HCT116 (cell line): Measurements from ENCODE around the gene OR2AE1. TPM values are rescaled to one million over a fixed set of nuclear protein-coding genes. Genes with fewer than 3 reads are reported as not detected.

Experiments
- ATAC-seq: fragments of 200-7000 bp; cut with Tn5 transposase; 2 replicates; pipeline ENCODE4 v1.9.1; 2020; ENCODE audit warnings: mild to moderate bottlenecking, moderate library complexity
- BruUV-seq: library from RNA; stranded (reverse); fragments of 400-500 nt; replicated peaks from 2 replicates; lab custom pipeline; 2021; lab: Mats Ljungman, UMichigan
- CTCF ChIA-PET: fragments of 300-600 bp; sonication (Branson Sonifier 250); formaldehyde crosslinking; loops from one replicate; lab custom pipeline; 2021; ENCODE audit warnings: antibody characterized with exemption; lab: Charles Lee
- POLR2A ChIA-PET: fragments of 300-600, 350-600 bp; sonication (Branson Sonifier 250); formaldehyde crosslinking; loops from one replicate; lab custom pipeline; 2021; ENCODE audit warnings: antibody characterized with exemption; lab: Charles Lee
- RAD21 ChIA-PET, 2 experiments: fragments of 300-600 bp; sonication (Branson Sonifier 250); formaldehyde crosslinking; loops; one replicate each; lab custom pipeline; 2023; ENCODE audit warnings: low total read pairs in 2 of 2; ENCODE audit not compliant: uncharacterized antibody in 2 of 2, unreplicated experiment in 2 of 2, low non-redundant PET in 1 of 2; lab: Charles Lee
- DNase-seq: peaks from one replicate; pipeline ENCODE4 v3.0.0-alpha.2; 2010; ENCODE audit warnings: low read depth, low spot score
- H2AFZ ChIP-seq: fragments of 200-600 bp; shearing (Covaris generic), sonication (generic); 2 replicates; pipeline ENCODE4 v1.6.1; 2017; ENCODE audit warnings: low read depth, mixed run types, mixed read lengths, antibody characterized with exemption, low read length; ENCODE audit not compliant: poor library complexity, severe bottlenecking
- H3K27ac ChIP-seq: 2 replicates; pipeline ENCODE4 v1.5.1; 2012; ENCODE audit warnings: low read depth, low read length
- H3K27me3 ChIP-seq: fragments of 200-600 bp; sonication (generic); 2 replicates; pipeline ENCODE4 v1.6.1; 2016; ENCODE audit warnings: mixed run types, low read length, mixed read lengths; ENCODE audit not compliant: insufficient read depth
- H3K36me3 ChIP-seq, 2 experiments: fragments of 200-500 bp in 1 of 2; fragments of 200-600 bp in 1 of 2; sonication (Bioruptor generic) in 1 of 2; sonication (generic) in 1 of 2; 2 replicates each; pipeline versions ENCODE4 v1.5.1 to v1.6.1; 2014 to 2016; ENCODE audit warnings: low read length in 2 of 2, inconsistent platforms in 1 of 2, mixed read lengths in 1 of 2, mixed run types in 1 of 2; ENCODE audit not compliant: insufficient read depth in 2 of 2, control insufficient read depth in 1 of 2
- H3K4me1 ChIP-seq, 2 experiments: fragments of 200-600 bp in 1 of 2; sonication (generic) in 1 of 2; 2 replicates each; pipeline versions ENCODE4 v1.5.1 to v1.6.1; 2012 to 2017; ENCODE audit warnings: low read length in 2 of 2, inconsistent platforms in 1 of 2, mild to moderate bottlenecking in 1 of 2, mixed read lengths in 1 of 2, mixed run types in 1 of 2, moderate library complexity in 1 of 2; ENCODE audit not compliant: insufficient read depth in 2 of 2, control insufficient read depth in 1 of 2
- H3K4me2 ChIP-seq: fragments of 200-600 bp; sonication (generic); 2 replicates; pipeline ENCODE4 v1.6.1; 2017; ENCODE audit warnings: mixed run types, low read length, mixed read lengths
- H3K4me3 ChIP-seq, 2 experiments: fragments of 200-600 bp in 1 of 2; sonication (generic) in 1 of 2; replicated peaks in 1 of 2; 2 replicates each; pipeline ENCODE4 v1.5.1; 2011 to 2016; ENCODE audit warnings: low read length in 2 of 2, control low read depth in 1 of 2, low read depth in 1 of 2, mild to moderate bottlenecking in 1 of 2, mixed read lengths in 1 of 2, mixed run types in 1 of 2
- H3K79me2 ChIP-seq: fragments of 200-600 bp; sonication (generic); 2 replicates; pipeline ENCODE4 v1.6.1; 2017; ENCODE audit warnings: mild to moderate bottlenecking, mixed run types, low read length, moderate library complexity, mixed read lengths; ENCODE audit not compliant: insufficient read depth
- H3K9ac ChIP-seq: fragments of 200-600 bp; sonication (generic); 2 replicates; pipeline ENCODE4 v1.6.1; 2016; ENCODE audit warnings: low read length, mixed read lengths
- H3K9me2 ChIP-seq: fragments of 200-600 bp; sonication (generic), shearing (Covaris generic); 2 replicates; pipeline ENCODE4 v1.6.1; 2017; ENCODE audit warnings: mixed run types, mild to moderate bottlenecking, moderate library complexity; ENCODE audit not compliant: insufficient read depth
- H3K9me3 ChIP-seq, 2 experiments: fragments of 200-500 bp in 1 of 2; fragments of 200-600 bp in 1 of 2; sonication (Bioruptor generic) in 1 of 2; sonication (generic) in 1 of 2; 2 replicates each; pipeline ENCODE4 v1.6.1; 2014 to 2017; ENCODE audit warnings: low read length in 2 of 2, mixed read lengths in 2 of 2, inconsistent platforms in 1 of 2, low read depth in 1 of 2, mild to moderate bottlenecking in 1 of 2, mixed run types in 1 of 2, moderate library complexity in 1 of 2; ENCODE audit not compliant: control insufficient read depth in 1 of 2, insufficient read depth in 1 of 2
- H4K20me1 ChIP-seq: fragments of 200-600 bp; sonication (generic), shearing (Covaris generic); 2 replicates; pipeline ENCODE4 v1.6.1; 2017; ENCODE audit warnings: mixed run types, mild to moderate bottlenecking, moderate library complexity; ENCODE audit not compliant: insufficient read depth
- CBX3 ChIP-seq: IDR thresholded peaks from 2 replicates; pipeline ENCODE4 v1.6.1; 2012; ENCODE audit warnings: low read depth
- CEBPB ChIP-seq: IDR thresholded peaks from 2 replicates; pipeline ENCODE4 v1.6.1; 2012; ENCODE audit warnings: low read depth
- EGR1 ChIP-seq: IDR thresholded peaks from 2 replicates; pipeline ENCODE4 v1.6.1; 2012; ENCODE audit warnings: low read depth
- ELF1 ChIP-seq: IDR thresholded peaks from 2 replicates; pipeline ENCODE4 v1.6.1; 2012; ENCODE audit warnings: low read depth, borderline replicate concordance
- EZH2phosphoT487 ChIP-seq: fragments of 200-600 bp; IDR thresholded peaks from 2 replicates; pipeline ENCODE4 v1.6.1; 2018; ENCODE audit warnings: antibody characterized with exemption, borderline replicate concordance
- JUND ChIP-seq: IDR thresholded peaks from 2 replicates; pipeline ENCODE4 v1.6.1; 2012
- POLR2A ChIP-seq: IDR thresholded peaks from 2 replicates; pipeline ENCODE4 v1.7.0; 2011; ENCODE audit warnings: borderline replicate concordance; ENCODE audit not compliant: insufficient read depth, insufficient read length; ENCODE audit errors: extremely low read depth
- POLR2AphosphoS5 ChIP-seq: IDR thresholded peaks from 2 replicates; pipeline ENCODE4 v1.6.1; 2011; ENCODE audit warnings: mild to moderate bottlenecking, low read depth, low read length, moderate library complexity
- RAD21 ChIP-seq: IDR thresholded peaks from 2 replicates; pipeline ENCODE4 v1.6.1; 2012; ENCODE audit warnings: low read depth, mild to moderate bottlenecking
- REST ChIP-seq: IDR thresholded peaks from 2 replicates; pipeline ENCODE4 v1.6.1; 2012; ENCODE audit warnings: low read depth
- SIN3A ChIP-seq: IDR thresholded peaks from 2 replicates; pipeline ENCODE4 v1.6.1; 2012; ENCODE audit warnings: low read depth
- SP1 ChIP-seq: IDR thresholded peaks from 2 replicates; pipeline ENCODE4 v1.6.1; 2012; ENCODE audit warnings: low read depth
- SRF ChIP-seq: IDR thresholded peaks from 2 replicates; pipeline ENCODE4 v1.6.1; 2012; ENCODE audit warnings: low read depth
- TCF7L2 ChIP-seq: IDR thresholded peaks from 2 replicates; pipeline ENCODE4 v1.7.0; 2011; ENCODE audit warnings: borderline replicate concordance, inconsistent platforms; ENCODE audit not compliant: insufficient read depth, insufficient read length; ENCODE audit errors: extremely low read depth
- YY1 ChIP-seq: IDR thresholded peaks from 2 replicates; pipeline ENCODE4 v1.6.1; 2011; ENCODE audit warnings: low read length, low read depth, moderate library complexity, mild to moderate bottlenecking; ENCODE audit not compliant: insufficient replicate concordance; ENCODE audit errors: extremely low read depth
- ZBTB33 ChIP-seq: IDR thresholded peaks from 2 replicates; pipeline ENCODE4 v1.6.1; 2011; ENCODE audit warnings: mild to moderate bottlenecking, low read length, moderate library complexity; ENCODE audit not compliant: insufficient replicate concordance; ENCODE audit errors: extremely low read depth
- ZFX ChIP-seq: fragments of 450-650 bp; IDR thresholded peaks from 2 replicates; pipeline ENCODE4 v1.6.1; 2017
- ZNF274 ChIP-seq: fragments of 200-500 bp; sonication (Bioruptor generic); IDR thresholded peaks from 2 replicates; pipeline ENCODE4 v1.6.1; 2014; ENCODE audit warnings: mild to moderate bottlenecking, low read depth, low read length, inconsistent platforms
- intact Hi-C: fragments of 100-400 bp; cut with micrococcal nuclease; formaldehyde crosslinking; loops from 2 replicates; pipeline ENCODE4 v1.10.0; 2022
- total RNA-seq: library from RNA; stranded (reverse); gene quantifications from one replicate; pipeline ENCODE4 v1.2.1, GENCODE V29; 2021; ENCODE audit not compliant: unreplicated experiment
- TF ChIP-seq, protein P1 (sequence below): IDR thresholded peaks from 2 replicates; pipeline ENCODE4 v1.6.1; 2012

Gene OR2AE1
- total RNA-seq, 1 experiment from 2014 or later: not detected

DNA sequence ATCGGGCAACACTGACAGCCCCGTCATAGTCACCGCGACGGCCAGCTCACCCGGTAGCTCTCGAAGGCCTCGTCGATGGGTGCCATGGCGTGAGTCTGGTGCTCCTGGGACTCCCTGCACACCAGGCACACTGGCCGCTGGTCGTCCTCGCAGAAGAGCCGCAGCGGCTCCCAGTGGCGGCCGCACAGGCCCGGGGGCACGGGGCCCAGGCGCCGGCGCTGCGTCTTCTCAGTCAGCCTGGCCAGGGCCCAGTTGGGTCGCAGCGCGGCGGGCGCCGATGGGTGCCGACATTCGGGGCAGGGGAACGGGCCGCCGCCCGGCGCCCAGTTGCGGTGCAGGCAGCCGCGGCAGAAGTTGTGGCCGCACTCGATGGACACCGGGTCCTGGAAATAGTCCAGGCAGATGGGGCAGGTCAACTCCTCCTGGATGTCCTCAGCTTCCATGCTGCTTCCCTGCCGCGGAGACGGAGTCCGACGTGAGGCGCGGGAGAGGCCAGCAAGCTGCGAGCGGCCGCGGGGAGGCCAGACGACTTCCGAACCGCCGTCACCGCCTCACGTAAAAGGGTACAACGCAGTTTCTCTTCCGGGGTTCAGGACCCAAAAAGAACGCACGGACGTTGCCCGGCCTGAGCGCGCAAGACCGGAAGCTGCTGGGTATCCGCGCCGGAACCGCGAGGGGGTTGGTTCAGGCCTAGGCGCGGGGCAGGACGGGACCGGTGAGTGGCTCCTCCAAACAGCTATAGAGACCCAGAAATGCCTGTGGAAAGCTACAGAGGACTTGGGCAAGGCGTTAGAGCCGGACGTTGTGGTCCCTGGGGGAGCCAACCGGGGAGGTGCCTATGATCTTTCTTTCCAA is 42.4 kb upstream of the OR2AE1 start, which contains the start of gene TRIM4:
Gene TRIM4 (minus strand): TSS at position 572 of the 855 bp plus-strand sequence. CDS start 129 bp downstream, at position 443.
- H3K79me2 ChIP-seq: peaks cover 60% of the 10 kb centered on the region
- CTCF ChIA-PET: interaction anchor here (0.6 to 2.6 kb wide), 7 partner anchors 10 to 481 kb away, joined by 3 to 17 read pairs (median 5); partner anchors contain the start of gene GJC3
- peaks cover 9 to 16% of the 10 kb centered on the region in 2 experiments for H3K4me1 ChIP-seq
- POLR2A ChIA-PET: interaction anchor here (0.6 to 2.4 kb wide), 5 partner anchors 10 to 209 kb away, joined by 3 to 16 read pairs (median 3); partner anchors contain the start of gene GJC3
- peak; percentile 85 for DNase-seq
- H3K27ac ChIP-seq: peak within 1 kb of the TSS; percentile 90
- peak within 1 kb of the TSS; percentile 80 for H3K4me2 ChIP-seq
- ATAC-seq: peak; percentile 100
- RAD21 ChIA-PET: interaction anchor here in 1 of 2 experiments (0.8 kb wide), 1 partner anchor 394 kb away, joined by 3 read pairs; no protein-coding TSS in a partner anchor
- peak; percentile 88 for TF ChIP-seq POLR2AphosphoS5
- TF ChIP-seq ZNF274: no peak
- TF ChIP-seq CBX3: no peak; the same call in 1 of the 2 replicates
- TF ChIP-seq YY1: peak; percentile 47
- TF ChIP-seq EGR1: no peak
- TF ChIP-seq SP1: peak; percentile 24; the same call in 1 of the 2 replicates
- TF ChIP-seq REST: no peak
- 0 out of 2 replicates have a peak, but pooled peaks have one; percentile 15 for TF ChIP-seq RAD21
- TF ChIP-seq ZBTB33: no peak
- TF ChIP-seq TCF7L2: peak; percentile 50
- TF ChIP-seq JUND: no peak
- peak; percentile 89 for TF ChIP-seq SIN3A
- no peak for TF ChIP-seq CEBPB
- TF ChIP-seq, protein P1, sequence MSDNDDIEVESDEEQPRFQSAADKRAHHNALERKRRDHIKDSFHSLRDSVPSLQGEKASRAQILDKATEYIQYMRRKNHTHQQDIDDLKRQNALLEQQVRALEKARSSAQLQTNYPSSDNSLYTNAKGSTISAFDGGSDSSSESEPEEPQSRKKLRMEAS: peak; percentile 62; the same call in 1 of the 2 replicates
- TF ChIP-seq ZFX: peak; percentile 87
- peak; percentile 80 for TF ChIP-seq ELF1
- peak; percentile 37 for TF ChIP-seq POLR2A
- 0 out of 2 replicates have a peak, but pooled peaks have one; percentile 28 for TF ChIP-seq SRF
- no peak for TF ChIP-seq EZH2phosphoT487
- H2AFZ ChIP-seq: no peak within 1 kb of the TSS
- intact Hi-C loops: loop anchor here (10.0 kb wide), 1 partner anchor 394 kb away; no protein-coding TSS in a partner anchor
- no TSS peak for BruUV-seq
- peaks cover 0 to 5% of the 10 kb centered on the region in 2 experiments; a peak in 1 of 4 replicates for H3K36me3 ChIP-seq
- H4K20me1 ChIP-seq: no peaks in the 10 kb centered on the region
- H3K9ac ChIP-seq: peak within 1 kb of the TSS; percentile 83
- no peaks in the 10 kb centered on the region for H3K27me3 ChIP-seq
- H3K9me3 ChIP-seq: no peaks in the 10 kb centered on the region
- peak within 1 kb of the TSS; percentile 60 to 86 for H3K4me3 ChIP-seq
- no peaks in the 10 kb centered on the region for H3K9me2 ChIP-seq
